Heart left ventricle (tissue), 13 donors: ENCODE data around the gene PPP1R3D.

Experiments
- CTCF ChIP-seq, 12 donors: fragments of 200-600 bp; sonication (generic) in 4 of 12; IDR thresholded peaks; one replicate each; pipeline versions ENCODE4 v1.5.0 to v1.8.0; 2018 to 2022; ENCODE audit warnings: antibody characterized with exemption in 12 of 12, mild to moderate bottlenecking in 5 of 12
- POLR2A ChIP-seq, 2 donors: fragments of 450-650 bp; IDR thresholded peaks; one replicate each; pipeline ENCODE4 v1.6.1; 2017; ENCODE audit warnings: antibody characterized with exemption in 2 of 2, mild to moderate bottlenecking in 2 of 2, moderate library complexity in 2 of 2
- donor health status: ischemic (EF 13 %, LVEDD 7.1; RV severe dilation, severe dysfunction).
- donor health status: DM: no; HTN: yes; CAD: no.
- donor health status: DM: no; HTN: no; CAD: no.
- donor health status: ischemic (EF 25% LVEDD 6.9; RV normal size, moderate dysfunction).
- donor health status: ischemic (EF 25% LVEDD 5.7; RV mildly dilated, moderate dysfunction).
- donor health status: ischemic (EF 35%, LVEDD 5.7; RV mildly dilated, moderate dysfunction).
- donor health status: nonischemic (EF 11% LVEDD 7.7; RV severe dilation, severe dysfunction).
- donor health status: DM: yes; HTN: yes; CAD: no.
- donor health status: PGD.
- donor health status: ischemic (EF 29% LVEDD 5.4; RV normal size, mild dysfunction).
- donor health status: nonischemic (EF 23%, LVEDD 6.1; RV moderate dilation, normal function).

- TF ChIP-seq CTCF (IDR thresholded peaks at IDR 0.05) (no peak), POLR2A (IDR thresholded peaks at IDR 0.05) (no peak)
Observed at GRCh38 chr20:59961423-59961822, 21.3 kb upstream of the PPP1R3D start.
